ENCODE measurements around the gene B3GNT4.

B3GNT4 gene

DNA sequence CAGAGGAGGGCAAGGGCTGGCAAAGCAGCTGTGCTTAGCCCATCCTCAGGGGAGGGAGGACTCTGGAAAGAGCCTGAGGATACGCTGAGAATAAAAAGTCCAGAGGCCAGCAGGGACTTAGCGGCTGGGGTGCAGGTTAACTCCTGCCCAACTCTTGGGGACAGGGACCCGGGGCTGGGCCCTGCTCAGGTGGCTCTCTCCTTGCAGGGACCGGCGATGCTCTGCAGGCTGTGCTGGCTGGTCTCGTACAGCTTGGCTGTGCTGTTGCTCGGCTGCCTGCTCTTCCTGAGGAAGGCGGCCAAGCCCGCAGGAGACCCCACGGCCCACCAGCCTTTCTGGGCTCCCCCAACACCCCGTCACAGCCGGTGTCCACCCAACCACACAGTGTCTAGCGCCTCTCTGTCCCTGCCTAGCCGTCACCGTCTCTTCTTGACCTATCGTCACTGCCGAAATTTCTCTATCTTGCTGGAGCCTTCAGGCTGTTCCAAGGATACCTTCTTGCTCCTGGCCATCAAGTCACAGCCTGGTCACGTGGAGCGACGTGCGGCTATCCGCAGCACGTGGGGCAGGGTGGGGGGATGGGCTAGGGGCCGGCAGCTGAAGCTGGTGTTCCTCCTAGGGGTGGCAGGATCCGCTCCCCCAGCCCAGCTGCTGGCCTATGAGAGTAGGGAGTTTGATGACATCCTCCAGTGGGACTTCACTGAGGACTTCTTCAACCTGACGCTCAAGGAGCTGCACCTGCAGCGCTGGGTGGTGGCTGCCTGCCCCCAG is 2.8 kb downstream of the B3GNT4 start:
- TF ChIP-seq, protein P1, sequence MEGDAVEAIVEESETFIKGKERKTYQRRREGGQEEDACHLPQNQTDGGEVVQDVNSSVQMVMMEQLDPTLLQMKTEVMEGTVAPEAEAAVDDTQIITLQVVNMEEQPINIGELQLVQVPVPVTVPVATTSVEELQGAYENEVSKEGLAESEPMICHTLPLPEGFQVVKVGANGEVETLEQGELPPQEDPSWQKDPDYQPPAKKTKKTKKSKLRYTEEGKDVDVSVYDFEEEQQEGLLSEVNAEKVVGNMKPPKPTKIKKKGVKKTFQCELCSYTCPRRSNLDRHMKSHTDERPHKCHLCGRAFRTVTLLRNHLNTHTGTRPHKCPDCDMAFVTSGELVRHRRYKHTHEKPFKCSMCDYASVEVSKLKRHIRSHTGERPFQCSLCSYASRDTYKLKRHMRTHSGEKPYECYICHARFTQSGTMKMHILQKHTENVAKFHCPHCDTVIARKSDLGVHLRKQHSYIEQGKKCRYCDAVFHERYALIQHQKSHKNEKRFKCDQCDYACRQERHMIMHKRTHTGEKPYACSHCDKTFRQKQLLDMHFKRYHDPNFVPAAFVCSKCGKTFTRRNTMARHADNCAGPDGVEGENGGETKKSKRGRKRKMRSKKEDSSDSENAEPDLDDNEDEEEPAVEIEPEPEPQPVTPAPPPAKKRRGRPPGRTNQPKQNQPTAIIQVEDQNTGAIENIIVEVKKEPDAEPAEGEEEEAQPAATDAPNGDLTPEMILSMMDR (IDR thresholded peaks at IDR 0.05): no peak
- no peak overlapping the region for H3K27ac ChIP-seq
- H3K4me1 ChIP-seq: no peaks in the 10 kb centered on the region
- no peak overlapping the region for H3K4me3 ChIP-seq (ENCODE audit: low read depth, low read length)
- H3K27me3 ChIP-seq (ENCODE audit: control insufficient read depth, insufficient read depth, low read length): no peaks in the 10 kb centered on the region
- H3K9ac ChIP-seq: no peak overlapping the region
- no peak overlapping the region for H2AFZ ChIP-seq
- H3K79me2 ChIP-seq: no peaks in the 10 kb centered on the region
- no peaks in the 10 kb centered on the region for H3K9me3 ChIP-seq (ENCODE audit: control insufficient read depth, low read length)
- no peak overlapping the region for H3K4me2 ChIP-seq (ENCODE audit: low read length)
- no peaks in the 10 kb centered on the region for H3K36me3 ChIP-seq (ENCODE audit: control insufficient read depth, insufficient read depth, low read length)

DNA sequence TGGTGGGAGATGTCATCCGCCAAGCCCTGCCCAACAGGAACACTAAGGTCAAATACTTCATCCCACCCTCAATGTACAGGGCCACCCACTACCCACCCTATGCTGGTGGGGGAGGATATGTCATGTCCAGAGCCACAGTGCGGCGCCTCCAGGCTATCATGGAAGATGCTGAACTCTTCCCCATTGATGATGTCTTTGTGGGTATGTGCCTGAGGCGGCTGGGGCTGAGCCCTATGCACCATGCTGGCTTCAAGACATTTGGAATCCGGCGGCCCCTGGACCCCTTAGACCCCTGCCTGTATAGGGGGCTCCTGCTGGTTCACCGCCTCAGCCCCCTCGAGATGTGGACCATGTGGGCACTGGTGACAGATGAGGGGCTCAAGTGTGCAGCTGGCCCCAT is 3.5 kb downstream of the B3GNT4 start:
- H3K4me3 ChIP-seq (ENCODE audit: low read depth, low read length): no peak overlapping the region
- TF ChIP-seq, protein P1 (IDR thresholded peaks at IDR 0.05): no peak
- H3K27ac ChIP-seq: no peak overlapping the region
- H3K4me2 ChIP-seq (ENCODE audit: low read length): no peak overlapping the region
- no peaks in the 10 kb centered on the region for H3K9me3 ChIP-seq (ENCODE audit: control insufficient read depth, low read length)
- H3K27me3 ChIP-seq (ENCODE audit: control insufficient read depth, insufficient read depth, low read length): no peaks in the 10 kb centered on the region
- H2AFZ ChIP-seq: no peak overlapping the region
- H3K9ac ChIP-seq: no peak overlapping the region
- H3K79me2 ChIP-seq: no peaks in the 10 kb centered on the region
- no peaks in the 10 kb centered on the region for H3K4me1 ChIP-seq
- no peaks in the 10 kb centered on the region for H3K36me3 ChIP-seq (ENCODE audit: control insufficient read depth, insufficient read depth, low read length)

DNA sequence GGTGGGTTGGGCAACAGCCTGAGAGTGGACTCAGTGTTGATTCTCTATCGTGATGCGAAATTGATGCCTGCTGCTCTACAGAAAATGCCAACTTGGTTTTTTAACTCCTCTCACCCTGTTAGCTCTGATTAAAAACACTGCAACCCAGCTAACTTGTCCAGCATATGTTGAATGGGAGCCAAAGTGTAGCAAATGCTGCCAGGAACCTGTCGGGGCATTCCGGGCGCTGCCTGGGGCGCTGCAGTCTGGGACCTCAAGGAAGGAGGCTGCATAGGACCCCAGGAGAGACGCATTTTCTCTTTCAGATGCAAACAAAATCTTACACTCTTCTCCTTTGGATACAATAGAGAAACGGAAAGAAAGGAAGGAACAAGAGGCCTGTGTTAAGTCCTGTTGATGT is 3.9 kb downstream of the B3GNT4 start:
- no peak overlapping the region for H3K27ac ChIP-seq
- H3K4me2 ChIP-seq (ENCODE audit: low read length): no peak overlapping the region
- no peaks in the 10 kb centered on the region for H3K27me3 ChIP-seq (ENCODE audit: control insufficient read depth, insufficient read depth, low read length)
- no peaks in the 10 kb centered on the region for H3K79me2 ChIP-seq
- H2AFZ ChIP-seq: no peak overlapping the region
- H3K4me1 ChIP-seq: no peaks in the 10 kb centered on the region
- no peaks in the 10 kb centered on the region for H3K36me3 ChIP-seq (ENCODE audit: control insufficient read depth, insufficient read depth, low read length)
- H3K9ac ChIP-seq: no peak overlapping the region
- TF ChIP-seq, protein P1 (IDR thresholded peaks at IDR 0.05): no peak
- H3K9me3 ChIP-seq (ENCODE audit: control insufficient read depth, low read length): no peaks in the 10 kb centered on the region
- H3K4me3 ChIP-seq (ENCODE audit: low read depth, low read length): no peak overlapping the region

DNA sequence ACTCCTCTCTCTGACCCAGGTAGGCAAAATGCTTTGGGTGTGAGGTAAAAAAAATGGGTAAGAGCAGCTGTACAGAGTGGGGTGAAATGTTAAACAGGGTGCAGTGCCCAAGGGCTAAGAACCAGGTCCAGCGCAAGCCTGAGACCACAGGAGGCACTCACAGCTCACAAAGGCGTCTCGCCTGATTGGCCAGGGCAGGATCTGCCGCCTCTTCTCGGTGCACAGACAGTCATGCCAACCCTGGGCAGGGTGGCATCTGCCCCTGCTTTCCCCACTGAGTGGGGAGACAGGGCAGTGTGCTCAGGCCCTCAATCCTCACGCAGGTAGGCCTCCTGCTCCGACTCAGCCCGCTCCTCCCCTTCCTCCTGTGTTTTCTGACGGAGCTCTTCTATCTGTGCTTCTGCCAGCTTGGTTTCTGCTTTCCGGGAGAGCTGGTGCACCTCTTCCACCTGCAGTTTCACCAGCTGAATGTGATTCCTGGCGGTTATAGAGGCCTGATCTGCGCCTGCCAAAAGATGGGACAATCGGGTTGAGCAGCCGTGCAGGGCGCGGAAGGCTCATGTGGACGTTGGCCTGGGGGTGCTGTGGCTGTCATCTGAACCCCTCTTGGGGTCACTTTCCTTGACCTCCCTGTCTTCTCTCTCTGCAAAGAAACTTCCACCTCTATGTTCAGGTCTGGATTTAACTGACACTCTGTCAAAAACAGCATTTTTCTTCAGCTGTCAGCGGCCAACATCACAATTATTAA is 4.7 kb downstream of the B3GNT4 start:
- Histone ChIP-seq H3K4me3 (ENCODE audit: low read depth, low read length) (no peak overlapping the region), H3K4me1 (no peaks in the 10 kb centered on the region), H3K9ac (no peak overlapping the region), H3K4me2 (ENCODE audit: low read length) (no peak overlapping the region), H3K36me3 (ENCODE audit: control insufficient read depth, insufficient read depth, low read length) (no peaks in the 10 kb centered on the region), H2AFZ (no peak overlapping the region), H3K9me3 (ENCODE audit: control insufficient read depth, low read length) (no peaks in the 10 kb centered on the region), H3K79me2 (peaks cover 2% of the 10 kb centered on the region), H3K27me3 (ENCODE audit: control insufficient read depth, insufficient read depth, low read length) (no peaks in the 10 kb centered on the region), H3K27ac (no peak overlapping the region)
- TF ChIP-seq, protein P1 (IDR thresholded peaks at IDR 0.05): no peak
